ENCODE data around the gene BNIP5.
"Not testable (repeated sequence)": the region's sequence is repeated elsewhere in the genome, so short reads cannot be mapped to it uniquely, and the experiment has no call there.

The BNIP5 gene

GRCh38 chr6:36364669-36365479 is 28.2 kb upstream of the BNIP5 start:
- DNase-seq, result no peak

GRCh38 chr6:36364061-36364635 is 27.5 kb upstream of the BNIP5 start:
- not testable (repeated sequence) for DNase-seq

GRCh38 chr6:36363371-36363752 is 26.7 kb upstream of the BNIP5 start:
- not testable (repeated sequence) for DNase-seq

GRCh38 chr6:36362551-36363370 is 26.1 kb upstream of the BNIP5 start:
- no peak for DNase-seq

- DNase-seq, result no peak
Measured at GRCh38 chr6:36361071-36361470, 24.4 kb upstream of the BNIP5 start.

- DNase-seq, result peak; percentile 77
Measured at GRCh38 chr6:36360241-36361054, 23.8 kb upstream of the BNIP5 start.

- peak; percentile 57 for DNase-seq
Measured at GRCh38 chr6:36358226-36358915, 21.7 kb upstream of the BNIP5 start.

- DNase-seq, result no peak
Measured at GRCh38 chr6:36357872-36358225, 21.2 kb upstream of the BNIP5 start.

- DNase-seq, result no peak
Measured at GRCh38 chr6:36355819-36356218, 19.1 kb upstream of the BNIP5 start.

- DNase-seq, result no peak
Measured at GRCh38 chr6:36353411-36353915, 16.8 kb upstream of the BNIP5 start.

- DNase-seq, result no peak
Measured at GRCh38 chr6:36352477-36353157, 15.9 kb upstream of the BNIP5 start.

- DNase-seq, result no peak
Measured at GRCh38 chr6:36350681-36351571, 14.2 kb upstream of the BNIP5 start.

- DNase-seq, result no peak
Measured at GRCh38 chr6:36350082-36350481, 13.4 kb upstream of the BNIP5 start.

GRCh38 chr6:36349240-36349639 is 12.6 kb upstream of the BNIP5 start:
- DNase-seq, result no peak

- no peak for DNase-seq
Measured at GRCh38 chr6:36347621-36348020, 10.9 kb upstream of the BNIP5 start.

GRCh38 chr6:36346486-36347273 is 10.0 kb upstream of the BNIP5 start:
- no peak for DNase-seq

- no peak for DNase-seq
Measured at GRCh38 chr6:36345681-36346466, 9.2 kb upstream of the BNIP5 start.

GRCh38 chr6:36343109-36343680 is 6.5 kb upstream of the BNIP5 start:
- DNase-seq, result no peak
